Calu3 (cell line): ENCODE results near the gene SNAP23. TPM values are rescaled to one million over a fixed set of nuclear protein-coding genes. Genes with fewer than 3 reads are reported as not detected.

Experiments used
- BruUV-seq: library from RNA; stranded (reverse); fragments of 400-500 nt; replicated peaks from 2 replicates; lab custom pipeline; 2021; lab: Mats Ljungman, UMichigan
- CTCF ChIA-PET: fragments of 300-600 bp; sonication (Branson Sonifier 250); formaldehyde crosslinking; loops from one replicate; lab custom pipeline; 2022; ENCODE audit warnings: antibody characterized with exemption; lab: Charles Lee
- DNase-seq: peaks from one replicate; pipeline ENCODE4 v3.0.0; 2022
- H3K27ac Mint-ChIP-seq: one replicate; pipeline ENCODE4 v1.8.0; 2022; ENCODE audit warnings: mixed read lengths; ENCODE audit not compliant: unreplicated experiment
- H3K27me3 Mint-ChIP-seq: one replicate; pipeline ENCODE4 v1.8.0; 2022; ENCODE audit warnings: mixed read lengths; ENCODE audit not compliant: unreplicated experiment
- H3K36me3 Mint-ChIP-seq: one replicate; pipeline ENCODE4 v1.8.0; 2022; ENCODE audit warnings: mild to moderate bottlenecking, moderate library complexity, mixed read lengths; ENCODE audit not compliant: insufficient read depth, unreplicated experiment
- H3K4me1 Mint-ChIP-seq: one replicate; pipeline ENCODE4 v1.8.0; 2022; ENCODE audit warnings: mild to moderate bottlenecking, low read depth, mixed read lengths; ENCODE audit not compliant: unreplicated experiment
- H3K4me3 Mint-ChIP-seq: one replicate; pipeline ENCODE4 v1.8.0; 2022; ENCODE audit warnings: mild to moderate bottlenecking, low read depth, moderate library complexity, mixed read lengths; ENCODE audit not compliant: unreplicated experiment
- H3K9me3 Mint-ChIP-seq: one replicate; pipeline ENCODE4 v1.8.0; 2022; ENCODE audit warnings: low read depth, mixed read lengths; ENCODE audit not compliant: unreplicated experiment
- intact Hi-C: fragments of 100-400 bp; cut with micrococcal nuclease; formaldehyde crosslinking; loops from one replicate; pipeline ENCODE4 v1.10.0; 2022; ENCODE audit not compliant: unreplicated experiment
- total RNA-seq: library from RNA; stranded (reverse); gene quantifications from 2 replicates; pipeline ENCODE4 v1.2.3, GENCODE V29; 2022
- TF ChIP-seq, protein P1 (sequence below): fragments of 200-600 bp; IDR thresholded peaks from one replicate; pipeline ENCODE4 v1.8.0; 2022; ENCODE audit warnings: antibody characterized with exemption; ENCODE audit not compliant: unreplicated experiment

Gene SNAP23
- total RNA-seq, 1 experiment from 2014 or later = 54.8 TPM

DNA sequence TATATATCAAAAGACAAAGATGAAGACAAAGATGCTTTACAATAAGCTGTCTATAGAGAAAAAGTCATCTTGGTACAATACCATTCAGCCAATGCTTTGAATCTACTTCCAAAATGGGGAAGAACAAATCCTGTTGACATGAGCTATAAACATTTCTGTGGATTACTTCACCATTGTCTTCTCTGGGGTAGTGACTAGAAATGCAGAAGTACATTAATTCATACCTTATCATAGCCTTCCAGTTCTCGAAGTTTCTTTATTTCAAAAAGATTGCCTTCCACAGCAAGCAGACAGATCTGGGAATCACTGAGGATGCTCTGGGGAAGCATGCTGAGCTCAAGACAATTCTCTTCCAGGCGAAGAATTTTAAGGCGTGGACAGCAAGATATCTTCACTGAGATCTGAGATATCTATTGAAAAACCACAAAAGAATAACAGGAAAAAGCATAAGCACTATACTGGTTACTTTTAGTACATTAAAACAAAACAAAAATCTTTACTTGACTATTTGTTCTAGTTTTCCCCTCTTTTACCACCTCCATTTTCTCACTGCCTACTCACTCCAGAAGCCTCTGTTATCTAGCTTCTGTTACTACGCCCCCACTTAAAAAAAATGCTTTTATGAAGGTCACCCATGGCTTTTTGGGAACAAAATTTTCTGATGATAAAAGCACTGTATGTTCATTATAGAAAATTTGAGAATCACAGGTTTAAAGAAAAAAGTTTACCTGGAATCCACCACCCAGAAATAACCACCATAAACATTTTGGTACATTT lies 49.6 kb downstream of the SNAP23 start:
- H3K27ac Mint-ChIP-seq = no peak overlapping the region
- TF ChIP-seq, protein P1, sequence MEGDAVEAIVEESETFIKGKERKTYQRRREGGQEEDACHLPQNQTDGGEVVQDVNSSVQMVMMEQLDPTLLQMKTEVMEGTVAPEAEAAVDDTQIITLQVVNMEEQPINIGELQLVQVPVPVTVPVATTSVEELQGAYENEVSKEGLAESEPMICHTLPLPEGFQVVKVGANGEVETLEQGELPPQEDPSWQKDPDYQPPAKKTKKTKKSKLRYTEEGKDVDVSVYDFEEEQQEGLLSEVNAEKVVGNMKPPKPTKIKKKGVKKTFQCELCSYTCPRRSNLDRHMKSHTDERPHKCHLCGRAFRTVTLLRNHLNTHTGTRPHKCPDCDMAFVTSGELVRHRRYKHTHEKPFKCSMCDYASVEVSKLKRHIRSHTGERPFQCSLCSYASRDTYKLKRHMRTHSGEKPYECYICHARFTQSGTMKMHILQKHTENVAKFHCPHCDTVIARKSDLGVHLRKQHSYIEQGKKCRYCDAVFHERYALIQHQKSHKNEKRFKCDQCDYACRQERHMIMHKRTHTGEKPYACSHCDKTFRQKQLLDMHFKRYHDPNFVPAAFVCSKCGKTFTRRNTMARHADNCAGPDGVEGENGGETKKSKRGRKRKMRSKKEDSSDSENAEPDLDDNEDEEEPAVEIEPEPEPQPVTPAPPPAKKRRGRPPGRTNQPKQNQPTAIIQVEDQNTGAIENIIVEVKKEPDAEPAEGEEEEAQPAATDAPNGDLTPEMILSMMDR = no peak
- intact Hi-C loops = no loop called here
- peaks cover 24% of the 10 kb centered on the region for H3K36me3 Mint-ChIP-seq
- H3K9me3 Mint-ChIP-seq = no peaks in the 10 kb centered on the region
- H3K27me3 Mint-ChIP-seq = no peaks in the 10 kb centered on the region
- DNase-seq = no peak
- BruUV-seq = no TSS peak
- CTCF ChIA-PET = no interaction called here
- H3K4me1 Mint-ChIP-seq = peaks cover 8% of the 10 kb centered on the region
- H3K4me3 Mint-ChIP-seq = no peak overlapping the region

GRCh38 chr15:42547918-42548248 lies 52.4 kb downstream of the SNAP23 start:
- H3K4me1 Mint-ChIP-seq = peaks cover 11% of the 10 kb centered on the region
- CTCF ChIA-PET = no interaction called here
- peaks cover 24% of the 10 kb centered on the region for H3K36me3 Mint-ChIP-seq
- TSS peak; percentile 66 for BruUV-seq
- intact Hi-C loops = no loop called here
- TF ChIP-seq, protein P1 = no peak
- H3K27me3 Mint-ChIP-seq = no peaks in the 10 kb centered on the region
- peak overlapping the region; percentile 93 for H3K4me3 Mint-ChIP-seq
- H3K9me3 Mint-ChIP-seq = no peaks in the 10 kb centered on the region
- H3K27ac Mint-ChIP-seq = peak overlapping the region; percentile 92
- DNase-seq = no peak

DNA sequence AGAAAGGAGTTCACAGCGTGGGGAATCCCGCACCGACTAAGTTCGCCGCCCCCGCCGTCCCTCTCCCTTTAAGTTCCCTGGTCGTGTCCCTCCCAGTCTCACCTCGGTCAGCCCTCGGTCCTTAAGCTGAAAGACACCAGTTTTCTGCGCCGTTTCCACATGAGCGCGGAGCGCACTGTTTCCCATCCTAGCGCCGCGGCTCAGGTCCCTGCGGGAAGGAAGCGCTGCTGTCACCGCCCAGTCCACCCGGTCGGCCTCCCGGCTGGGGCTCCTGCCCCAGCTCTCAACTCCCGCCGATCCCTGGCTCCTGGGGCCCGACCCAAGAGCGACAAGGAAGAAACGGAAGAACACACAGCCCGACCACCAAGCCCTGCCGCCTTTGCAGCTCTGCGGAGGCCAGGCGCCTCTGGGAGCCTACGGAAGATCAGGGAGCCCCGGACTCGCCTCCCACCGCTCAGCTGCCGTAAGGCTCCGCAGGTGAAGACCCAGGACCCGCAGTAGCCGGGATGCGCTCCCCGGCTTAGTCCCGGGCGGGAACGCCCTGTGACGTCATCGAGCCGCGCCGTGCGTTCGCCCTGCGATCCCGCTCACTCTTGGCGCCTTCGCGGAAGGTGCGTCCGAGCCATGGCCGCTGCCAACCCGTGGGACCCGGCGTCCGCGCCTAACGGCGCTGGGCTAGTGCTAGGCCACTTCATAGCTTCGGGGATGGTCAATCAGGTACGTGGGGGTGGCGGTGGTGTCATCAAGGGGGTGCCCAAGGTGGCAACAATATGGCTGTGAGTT lies 53.0 kb downstream of the SNAP23 start, which contains the start of the genes HAUS2 and LRRC57:
TSS of gene HAUS2 (plus strand) at position 590 of the 783 bp plus-strand sequence. CDS start at position 625, 35 bp downstream.
TSS of gene LRRC57 (minus strand) at position 545 of the 783 bp plus-strand sequence. CDS start at position 186, 359 bp downstream.
- Mint-ChIP-seq H3K36me3 (peaks cover 24% of the 10 kb centered on the region), H3K27ac (peak within 1 kb of the TSS; percentile 92), H3K27me3 (no peaks in the 10 kb centered on the region), H3K9me3 (no peaks in the 10 kb centered on the region), H3K4me1 (peaks cover 11% of the 10 kb centered on the region), H3K4me3 (peak within 1 kb of the TSS; percentile 93)
- intact Hi-C loops = no loop called here
- DNase-seq = peak; percentile 82
- CTCF ChIA-PET = no interaction called here
- BruUV-seq = no TSS peak
- TF ChIP-seq, protein P1 = no peak

- TF ChIP-seq, protein P1 = no peak
- CTCF ChIA-PET = interaction anchor here (0.6 kb wide), 1 partner anchor 188 kb away, joined by 3 read pairs; no protein-coding TSS in a partner anchor
- H3K27ac Mint-ChIP-seq = peak overlapping the region; percentile 92
- no peaks in the 10 kb centered on the region for H3K27me3 Mint-ChIP-seq
- peak overlapping the region; percentile 93 for H3K4me3 Mint-ChIP-seq
- peaks cover 11% of the 10 kb centered on the region for H3K4me1 Mint-ChIP-seq
- DNase-seq = no peak
- TSS peak; percentile 62 for BruUV-seq
- intact Hi-C loops = no loop called here
- H3K9me3 Mint-ChIP-seq = no peaks in the 10 kb centered on the region
- peaks cover 24% of the 10 kb centered on the region for H3K36me3 Mint-ChIP-seq
Measured at GRCh38 chr15:42549032-42549491, 53.6 kb downstream of the SNAP23 start.
